Measurements from ENCODE around the gene ZGPAT. TPM values are rescaled to one million over a fixed set of nuclear protein-coding genes. Genes with fewer than 3 reads are reported as not detected.
A peak's percentile ranks its signal among the peaks of the same experiment; 100 is the strongest.

Gene ZGPAT
- total RNA-seq, 6 donors from 2014 or later: 24.8 to 70.2 (median 36.8) TPM

GRCh38 chr20:63702751-63703470 is 4.9 kb upstream of the ZGPAT start:
- no peaks in the 10 kb centered on the region for H3K9me3 ChIP-seq
- DNase-seq (peak in 1 of 2 donors; percentile 45), ATAC-seq (ENCODE audit: low FRiP score in 2 of 2) (no peak)
- 75 to 84% methylated on average over 9 to 13 of the region's 13 CpGs for WGBS, 2 donors
- TF ChIP-seq CTCF (IDR thresholded peaks at IDR 0.05) (no peak), EP300 (IDR thresholded peaks at IDR 0.05) (no peak), POLR2A (IDR thresholded peaks at IDR 0.05) (no peak), POLR2AphosphoS5 (IDR thresholded peaks at IDR 0.05) (no peak)
- H3K27ac ChIP-seq: no peak overlapping the region
- no peaks in the 10 kb centered on the region for H3K27me3 ChIP-seq
- peaks cover 17 to 39% (median 35%) of the 10 kb centered on the region in 4 donors for H3K36me3 ChIP-seq
- H3K4me1 ChIP-seq: peaks cover 24 to 33% (median 27%) of the 10 kb centered on the region in 4 donors
- H3K4me3 ChIP-seq: no peak overlapping the region

GRCh38 chr20:63703471-63703975 is 4.3 kb upstream of the ZGPAT start:
- Histone ChIP-seq H3K36me3 (peaks cover 17 to 36% (median 34%) of the 10 kb centered on the region in 4 donors), H3K27me3 (no peaks in the 10 kb centered on the region), H3K27ac (no peak overlapping the region), H3K4me3 (no peak overlapping the region), H3K4me1 (peaks cover 23 to 31% (median 26%) of the 10 kb centered on the region in 4 donors), H3K9me3 (no peaks in the 10 kb centered on the region)
- DNase-seq (peak in 1 of 2 donors; percentile 71), ATAC-seq (ENCODE audit: low FRiP score in 2 of 2) (no peak)
- WGBS, 2 donors: 94 to 100% methylated on average over 1 to 14 of the region's 15 CpGs
- TF ChIP-seq POLR2A (IDR thresholded peaks at IDR 0.05) (no peak), CTCF (IDR thresholded peaks at IDR 0.05) (no peak), EP300 (IDR thresholded peaks at IDR 0.05) (no peak), POLR2AphosphoS5 (IDR thresholded peaks at IDR 0.05) (no peak)

- peaks cover 17 to 39% (median 36%) of the 10 kb centered on the region in 4 donors for H3K36me3 ChIP-seq
- no peak overlapping the region for H3K4me3 ChIP-seq
- H3K27ac ChIP-seq: peak overlapping the region in 1 of 4 donors; percentile 93
- no peaks in the 10 kb centered on the region for H3K9me3 ChIP-seq
- TF ChIP-seq POLR2A (IDR thresholded peaks at IDR 0.05) (no peak), POLR2AphosphoS5 (IDR thresholded peaks at IDR 0.05) (no peak), CTCF (IDR thresholded peaks at IDR 0.05) (no peak), EP300 (IDR thresholded peaks at IDR 0.05) (no peak)
- DNase-seq (peak in 1 of 2 donors; percentile 40), ATAC-seq (ENCODE audit: low FRiP score in 2 of 2) (no peak)
- peaks cover 23 to 31% (median 27%) of the 10 kb centered on the region in 4 donors for H3K4me1 ChIP-seq
- no peaks in the 10 kb centered on the region for H3K27me3 ChIP-seq
- 89 to 100% methylated on average over 1 to 11 of the region's 11 CpGs for WGBS, 2 donors
Observed at GRCh38 chr20:63703976-63704748, 3.7 kb upstream of the ZGPAT start.

- Histone ChIP-seq H3K4me3 (no peak overlapping the region), H3K36me3 (peaks cover 17 to 41% (median 37%) of the 10 kb centered on the region in 4 donors), H3K27me3 (no peaks in the 10 kb centered on the region), H3K27ac (peak overlapping the region in 1 of 4 donors; percentile 93), H3K4me1 (peaks cover 24 to 32% (median 26%) of the 10 kb centered on the region in 4 donors), H3K9me3 (no peaks in the 10 kb centered on the region)
- TF ChIP-seq POLR2AphosphoS5 (IDR thresholded peaks at IDR 0.05): no peak
- TF ChIP-seq POLR2A (IDR thresholded peaks at IDR 0.05): no peak
- ATAC-seq (ENCODE audit: low FRiP score in 2 of 2) (no peak), DNase-seq (peak in 1 of 2 donors; percentile 41)
- 86 to 87% methylated on average over 4 to 6 of the region's 6 CpGs for WGBS, 2 donors
Observed at GRCh38 chr20:63704749-63705117, 3.1 kb upstream of the ZGPAT start.

All from upper lobe of left lung (tissue), 6 donors.